ENCODE results near the gene ADAP1. TPM values are rescaled to one million over a fixed set of nuclear protein-coding genes. Genes with fewer than 3 reads are reported as not detected.

The ADAP1 gene
- total and polyA plus RNA-seq, 8 donors, result 2.2 to 169 (median 22.6) TPM

GRCh38 chr7:923108-924041 is 31.1 kb downstream of the ADAP1 start:
- 41 to 70% (median 63%) methylated on average over 19 to 40 of the region's 40 CpGs for WGBS, 5 donors
- Histone ChIP-seq H3K27me3 (no peaks in the 10 kb centered on the region), H3K36me3 (peaks cover 0 to 10% (median 8%) of the 10 kb centered on the region in 4 donors), H3K4me1 (peaks cover 3 to 60% (median 36%) of the 10 kb centered on the region in 4 donors), H3K4me3 (peak overlapping the region in 3 of 4 donors; percentile 6 to 31 (median 17)), H3K9me3 (no peaks in the 10 kb centered on the region), H3K27ac (peak overlapping the region; percentile 30 to 76 (median 66))
- TF ChIP-seq, protein P1, sequence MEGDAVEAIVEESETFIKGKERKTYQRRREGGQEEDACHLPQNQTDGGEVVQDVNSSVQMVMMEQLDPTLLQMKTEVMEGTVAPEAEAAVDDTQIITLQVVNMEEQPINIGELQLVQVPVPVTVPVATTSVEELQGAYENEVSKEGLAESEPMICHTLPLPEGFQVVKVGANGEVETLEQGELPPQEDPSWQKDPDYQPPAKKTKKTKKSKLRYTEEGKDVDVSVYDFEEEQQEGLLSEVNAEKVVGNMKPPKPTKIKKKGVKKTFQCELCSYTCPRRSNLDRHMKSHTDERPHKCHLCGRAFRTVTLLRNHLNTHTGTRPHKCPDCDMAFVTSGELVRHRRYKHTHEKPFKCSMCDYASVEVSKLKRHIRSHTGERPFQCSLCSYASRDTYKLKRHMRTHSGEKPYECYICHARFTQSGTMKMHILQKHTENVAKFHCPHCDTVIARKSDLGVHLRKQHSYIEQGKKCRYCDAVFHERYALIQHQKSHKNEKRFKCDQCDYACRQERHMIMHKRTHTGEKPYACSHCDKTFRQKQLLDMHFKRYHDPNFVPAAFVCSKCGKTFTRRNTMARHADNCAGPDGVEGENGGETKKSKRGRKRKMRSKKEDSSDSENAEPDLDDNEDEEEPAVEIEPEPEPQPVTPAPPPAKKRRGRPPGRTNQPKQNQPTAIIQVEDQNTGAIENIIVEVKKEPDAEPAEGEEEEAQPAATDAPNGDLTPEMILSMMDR (IDR thresholded peaks at IDR 0.05), result no peak
- peak in 1 of 3 donors; percentile 20 for TF ChIP-seq POLR2AphosphoS5 (IDR thresholded peaks at IDR 0.05)
- no peak for TF ChIP-seq EP300 (IDR thresholded peaks at IDR 0.05)
- TF ChIP-seq POLR2A (IDR thresholded peaks at IDR 0.05), result no peak
- peak; percentile 70 to 93 for DNase-seq
- intact Hi-C loops (cut with DNase I; ENCODE audit: low total_unique reads), result no loop called here

GRCh38 chr7:922334-923107 is 32.0 kb downstream of the ADAP1 start:
- TF ChIP-seq, protein P1 (IDR thresholded peaks at IDR 0.05), result no peak
- TF ChIP-seq POLR2A (IDR thresholded peaks at IDR 0.05) (no peak), POLR2AphosphoS5 (IDR thresholded peaks at IDR 0.05) (no peak), EP300 (IDR thresholded peaks at IDR 0.05) (no peak)
- H3K4me3 ChIP-seq, result peak overlapping the region in 3 of 4 donors; percentile 6 to 31 (median 17)
- H3K9me3 ChIP-seq, result no peaks in the 10 kb centered on the region
- H3K36me3 ChIP-seq, result peaks cover 0 to 14% (median 9%) of the 10 kb centered on the region in 4 donors
- peak overlapping the region; percentile 30 to 76 (median 64) for H3K27ac ChIP-seq
- H3K27me3 ChIP-seq, result no peaks in the 10 kb centered on the region
- intact Hi-C loops (cut with DNase I; ENCODE audit: low total_unique reads), result no loop called here
- DNase-seq, result peak in 1 of 2 donors; percentile 21
- WGBS, 5 donors, result 56 to 72% (median 64%) methylated on average over 25 to 29 of the region's 29 CpGs
- peaks cover 4 to 55% (median 37%) of the 10 kb centered on the region in 4 donors for H3K4me1 ChIP-seq

DNA sequence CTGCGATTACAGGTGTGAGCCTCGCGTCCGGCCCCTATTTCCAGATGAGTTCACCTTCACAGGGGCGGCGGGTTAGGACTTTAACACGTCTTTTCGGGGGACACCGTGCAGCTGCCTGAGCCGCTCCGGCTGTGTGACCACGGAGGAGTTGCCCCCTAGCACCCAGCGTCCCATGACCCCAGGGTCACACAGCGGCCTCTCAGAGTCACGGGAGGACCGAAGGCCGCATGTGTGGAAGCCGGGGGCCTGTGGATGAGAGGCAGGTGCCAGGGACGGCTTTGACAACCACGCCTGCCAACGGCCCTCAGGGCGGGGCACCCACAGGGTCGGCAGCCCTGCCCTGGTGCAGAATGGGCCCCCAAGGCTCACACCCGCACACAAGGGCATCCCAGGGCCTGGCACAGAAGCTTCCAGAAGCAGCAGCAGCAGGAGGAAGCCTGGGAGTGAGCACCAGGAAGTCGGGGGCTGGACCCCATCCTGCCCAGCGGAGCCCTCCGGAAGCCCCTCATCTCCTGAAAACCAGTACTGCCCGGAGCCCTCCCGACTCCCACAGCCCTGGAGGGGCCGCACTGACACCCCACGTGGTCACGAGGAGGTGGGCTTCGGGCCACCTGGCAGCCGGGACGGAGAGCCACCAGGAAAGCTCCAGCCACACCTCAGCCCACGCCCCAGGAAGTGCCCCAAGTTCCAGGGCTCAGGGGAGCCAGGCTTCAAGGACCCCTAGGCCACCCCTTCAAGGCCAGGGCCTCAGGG is 32.7 kb downstream of the ADAP1 start:
- intact Hi-C loops (cut with DNase I; ENCODE audit: low total_unique reads), result no loop called here
- WGBS, 5 donors, result 64 to 82% (median 66%) methylated on average over 12 to 36 of the region's 36 CpGs
- Histone ChIP-seq H3K9me3 (no peaks in the 10 kb centered on the region), H3K36me3 (peaks cover 0 to 14% (median 9%) of the 10 kb centered on the region in 4 donors), H3K4me1 (peaks cover 7 to 53% (median 40%) of the 10 kb centered on the region in 4 donors), H3K4me3 (no peak overlapping the region), H3K27ac (peak overlapping the region in 4 of 5 donors; percentile 2 to 76 (median 70)), H3K27me3 (no peaks in the 10 kb centered on the region)
- DNase-seq, result peak in 1 of 2 donors; percentile 24
- TF ChIP-seq POLR2A (IDR thresholded peaks at IDR 0.05), result no peak
- TF ChIP-seq POLR2AphosphoS5 (IDR thresholded peaks at IDR 0.05), result no peak
- TF ChIP-seq, protein P1 (IDR thresholded peaks at IDR 0.05), result no peak
- TF ChIP-seq EP300 (IDR thresholded peaks at IDR 0.05), result no peak
